HG02885 (cell line): ENCODE data around the gene SLA2.
"Not testable (repeated sequence)": the region's sequence is repeated elsewhere in the genome, so short reads cannot be mapped to it uniquely, and the experiment has no call there.

Experiments used
- ATAC-seq: cut with Tn5 transposase; IDR thresholded peaks from one replicate; pipeline ENCODE4 v1.9.1; 2021; ENCODE audit warnings: mild to moderate bottlenecking; ENCODE audit not compliant: unreplicated experiment, poor library complexity

SLA2 gene

GRCh38 chr20:36646678-36647077 is 682 bp upstream of the SLA2 start:
- no peak for ATAC-seq

DNA sequence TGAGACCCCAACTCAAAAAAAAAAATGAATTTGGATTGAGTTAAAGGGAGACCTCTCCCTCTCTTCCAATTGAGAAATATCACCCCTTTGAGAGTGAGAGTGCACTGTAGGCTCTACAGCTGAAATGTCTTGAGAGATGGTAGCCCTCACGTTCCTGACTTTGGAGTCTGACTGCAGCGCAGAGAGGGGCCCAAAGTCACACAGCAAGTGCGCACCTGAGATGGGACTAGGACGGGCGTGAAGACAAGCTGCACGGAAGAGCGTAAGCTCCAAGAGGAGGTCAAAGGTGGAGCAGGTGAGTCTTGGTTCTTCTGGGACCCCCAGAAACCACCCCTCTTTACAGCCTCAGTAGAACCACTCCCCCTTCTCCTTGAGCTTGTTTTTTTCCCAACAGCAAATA is 643 bp downstream of the SLA2 start:
- no peak for ATAC-seq

DNA sequence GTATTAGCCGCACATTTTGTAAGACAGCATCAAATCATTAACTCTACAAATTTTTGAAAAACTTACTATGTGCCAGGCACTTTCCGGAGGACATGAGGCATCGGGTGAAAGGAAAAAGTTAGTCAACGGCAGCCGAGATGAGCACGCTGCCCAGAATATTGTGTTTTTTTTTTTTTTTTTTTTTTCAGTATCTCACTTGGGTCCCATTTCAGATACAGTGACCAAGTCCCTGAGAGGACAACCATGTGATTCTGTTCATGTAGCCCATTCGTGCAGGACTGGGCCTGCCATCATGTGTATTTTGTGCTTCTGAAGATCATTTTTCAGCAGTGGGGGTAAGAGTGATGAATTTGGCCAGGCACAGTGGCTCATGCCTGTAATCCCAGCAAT is 1.3 kb downstream of the SLA2 start:
- ATAC-seq, result no peak

DNA sequence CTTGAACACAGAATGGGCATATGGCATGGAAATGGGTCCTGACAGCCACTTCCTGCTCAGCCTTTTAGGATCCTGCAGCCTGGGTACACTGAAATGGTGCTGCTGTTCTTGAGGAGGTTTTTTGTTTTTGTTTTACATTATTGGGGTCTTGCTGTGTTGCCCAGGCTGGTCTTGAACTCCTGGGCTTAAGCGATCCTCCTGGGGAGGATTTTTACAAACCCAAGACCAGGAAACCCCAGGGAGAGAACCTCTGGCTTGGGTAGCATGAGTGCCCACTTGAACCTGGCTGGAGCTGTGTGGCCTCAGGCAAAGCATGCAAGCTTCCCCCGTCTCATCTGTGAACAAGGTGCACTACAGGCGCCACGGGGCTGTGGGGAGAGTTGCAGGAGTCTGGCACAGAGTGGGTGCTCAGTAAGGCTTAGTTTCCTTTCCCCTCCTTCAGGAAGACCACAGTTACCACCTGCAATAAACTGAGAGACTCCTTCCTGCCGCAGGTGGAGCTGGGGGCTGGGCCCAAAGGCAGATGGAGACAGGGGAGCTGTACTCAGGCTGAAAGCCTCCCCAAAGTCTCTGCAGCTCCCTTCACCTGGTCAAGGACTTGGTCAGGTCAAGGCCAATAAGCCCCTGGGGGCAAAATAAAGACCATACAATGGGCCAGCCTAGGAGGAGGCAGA is 1.8 kb downstream of the SLA2 start:
- no peak for ATAC-seq

GRCh38 chr20:36642136-36642535 is 3.9 kb downstream of the SLA2 start:
- ATAC-seq, result no peak

DNA sequence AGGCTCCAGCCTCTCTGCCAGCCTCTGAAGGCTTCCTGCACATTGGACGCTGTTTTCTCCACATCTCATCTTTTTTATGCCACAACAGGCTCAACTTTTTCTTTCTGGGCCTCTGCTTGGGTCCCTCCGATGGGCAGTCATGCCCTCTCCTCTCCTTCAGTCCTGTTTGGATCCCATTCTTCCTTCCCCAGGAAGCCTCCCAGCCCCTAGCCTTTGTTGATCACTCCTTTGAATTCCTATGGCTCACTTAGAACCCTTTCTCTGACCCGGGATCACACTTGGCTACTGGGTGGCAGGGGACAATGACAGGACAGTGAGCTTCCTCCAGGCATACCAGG is 4.5 kb downstream of the SLA2 start:
- no peak for ATAC-seq

DNA sequence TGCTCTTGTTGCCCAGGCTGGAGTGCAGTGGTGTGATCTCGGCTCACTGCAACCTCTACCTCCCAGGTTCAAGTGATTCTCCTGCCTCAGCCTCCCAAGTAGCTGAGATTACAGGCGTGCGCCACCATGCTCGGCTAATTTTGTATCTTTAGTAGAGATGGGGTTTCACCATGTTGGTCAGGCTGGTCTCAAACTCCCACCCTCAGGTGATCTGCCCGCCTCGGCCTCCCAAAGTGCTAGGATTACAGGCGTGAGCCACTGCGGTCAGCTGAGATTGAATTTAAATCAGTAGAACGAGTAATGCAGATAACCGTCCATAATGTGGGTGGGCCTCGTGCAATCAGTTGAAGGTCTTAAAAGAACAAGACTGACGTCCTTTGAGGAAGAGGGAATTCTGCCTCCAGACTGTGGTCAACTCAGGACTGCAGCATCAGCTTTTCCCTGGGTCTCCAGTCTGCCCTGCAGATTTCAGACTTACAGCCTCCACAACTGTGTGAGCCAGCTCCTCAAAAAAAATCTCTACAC is 7.1 kb downstream of the SLA2 start:
- not testable (repeated sequence) for ATAC-seq

DNA sequence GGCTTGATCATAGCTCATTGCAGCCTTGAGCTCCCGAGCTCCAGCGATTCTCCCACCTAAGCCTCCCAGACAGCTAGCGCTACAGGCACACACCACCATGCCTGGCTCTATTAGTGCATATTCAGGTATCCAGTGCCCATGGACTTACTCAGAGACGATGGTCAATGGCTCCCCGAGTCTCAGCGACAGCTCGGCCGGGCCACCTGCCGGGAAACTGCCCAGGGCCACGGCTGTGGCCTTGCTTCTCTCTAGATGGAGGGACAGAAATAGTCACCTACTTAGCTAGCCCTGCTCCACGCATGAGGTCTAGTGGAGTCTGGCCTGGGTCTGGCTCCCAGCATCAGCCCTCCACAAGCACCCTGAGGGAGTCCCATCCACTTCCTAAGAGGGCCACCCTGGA is 11.7 kb downstream of the SLA2 start:
- no peak for ATAC-seq

DNA sequence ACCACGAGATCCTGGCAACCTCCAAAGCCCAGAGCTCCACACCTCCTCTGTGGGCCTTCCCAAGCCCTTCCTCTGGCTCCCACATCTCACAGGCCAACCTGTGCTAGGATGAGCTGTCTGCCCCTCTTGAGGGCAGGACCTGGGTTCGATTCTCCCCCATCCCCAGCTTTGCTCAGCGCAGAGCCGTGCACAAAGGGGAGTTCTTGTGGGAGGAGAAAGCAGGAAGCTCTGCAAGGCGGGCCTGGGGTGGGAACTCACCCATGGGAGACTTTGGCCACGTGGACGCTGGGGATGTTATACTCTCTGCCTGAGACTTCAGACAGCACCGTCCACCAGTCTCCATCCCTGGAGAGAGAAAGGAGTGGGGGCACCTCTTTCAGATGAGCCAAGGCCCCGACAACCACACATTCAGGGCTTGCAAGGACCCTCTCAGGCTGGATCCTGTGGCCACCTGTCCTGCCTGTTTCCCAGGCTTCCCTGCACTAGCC is 12.7 kb downstream of the SLA2 start:
- ATAC-seq, result no peak

DNA sequence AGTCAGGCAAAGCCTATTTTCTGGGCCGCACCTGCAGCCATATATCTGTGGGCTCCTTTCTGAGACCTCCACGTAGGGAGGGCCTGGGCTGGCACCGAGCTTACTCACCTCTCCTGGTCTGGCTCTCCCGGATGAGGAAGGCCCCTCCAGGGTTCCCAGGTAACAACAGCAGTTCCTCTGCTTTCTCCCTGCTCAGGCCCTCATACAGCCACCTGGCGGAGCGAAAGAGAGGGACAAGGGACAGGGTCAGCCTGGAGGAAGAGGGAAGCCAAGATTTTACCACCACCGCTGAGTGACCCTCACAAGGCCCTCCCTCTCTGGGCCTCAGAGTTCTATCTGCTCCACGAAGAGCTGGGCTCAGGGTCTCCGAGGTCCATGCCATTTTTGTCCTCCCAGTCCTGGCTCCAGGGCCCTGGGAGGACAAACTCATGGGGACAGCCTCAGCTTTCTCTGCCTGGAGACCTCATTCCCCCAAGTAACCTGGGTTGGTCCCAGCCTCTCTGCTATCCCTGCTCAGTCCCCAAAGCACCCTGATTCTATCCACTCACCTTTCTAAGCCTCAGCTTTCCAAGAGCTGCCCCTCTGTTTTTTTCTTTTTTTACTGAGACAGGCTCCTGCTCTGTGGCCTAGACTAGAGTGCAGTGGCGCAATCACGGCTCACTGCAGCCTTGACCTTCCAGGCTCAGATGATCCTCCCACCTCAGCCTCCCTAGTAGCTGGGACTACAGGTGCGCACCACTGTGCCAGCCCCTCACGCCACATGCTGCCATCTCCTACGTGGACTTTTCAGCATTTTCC is 13.3 kb downstream of the SLA2 start:
- no peak for ATAC-seq

DNA sequence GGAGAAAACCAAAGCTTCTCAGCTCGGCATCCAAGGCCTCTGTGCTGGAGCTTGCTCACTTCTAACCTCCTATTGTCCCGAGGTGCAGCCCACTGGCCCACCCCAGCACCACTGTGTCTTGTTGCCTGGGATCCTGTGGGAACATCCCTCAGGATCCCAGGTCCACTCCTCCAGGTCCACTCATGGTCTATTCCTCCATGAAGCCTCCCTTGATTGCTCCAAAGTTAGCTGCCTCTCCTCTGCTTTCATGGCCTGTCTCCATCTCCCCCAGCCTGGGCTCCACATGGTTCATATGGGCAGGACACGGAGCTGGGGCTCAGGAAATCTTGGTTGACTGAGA is 13.9 kb downstream of the SLA2 start:
- no peak for ATAC-seq

DNA sequence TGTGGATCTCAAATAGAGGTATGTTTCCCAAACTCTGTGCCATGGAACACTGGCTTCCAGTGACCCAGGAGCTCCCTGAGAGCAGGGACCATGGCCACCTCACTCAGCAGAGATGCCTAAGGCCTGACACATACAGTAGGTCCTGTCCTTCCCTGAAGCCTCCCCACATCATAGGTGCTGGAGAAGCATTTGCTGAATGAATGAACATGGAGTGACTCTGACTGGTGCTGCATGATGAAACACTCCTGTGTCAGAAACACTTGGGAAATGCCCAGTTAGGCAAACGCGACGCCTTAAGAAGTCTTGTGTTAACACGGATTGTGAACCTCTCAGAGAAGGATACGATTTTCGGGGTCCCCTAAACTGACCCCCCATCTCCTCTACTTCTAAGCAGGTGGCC is 14.3 kb downstream of the SLA2 start:
- ATAC-seq, result no peak

- ATAC-seq, result peak; percentile 49
Measured at GRCh38 chr20:36629719-36630681, 16.0 kb downstream of the SLA2 start.

GRCh38 chr20:36628076-36628475 is 17.9 kb downstream of the SLA2 start:
- no peak for ATAC-seq

GRCh38 chr20:36624944-36625324 is 21.1 kb downstream of the SLA2 start:
- ATAC-seq, result no peak

GRCh38 chr20:36624068-36624943 is 21.7 kb downstream of the SLA2 start:
- ATAC-seq, result no peak

DNA sequence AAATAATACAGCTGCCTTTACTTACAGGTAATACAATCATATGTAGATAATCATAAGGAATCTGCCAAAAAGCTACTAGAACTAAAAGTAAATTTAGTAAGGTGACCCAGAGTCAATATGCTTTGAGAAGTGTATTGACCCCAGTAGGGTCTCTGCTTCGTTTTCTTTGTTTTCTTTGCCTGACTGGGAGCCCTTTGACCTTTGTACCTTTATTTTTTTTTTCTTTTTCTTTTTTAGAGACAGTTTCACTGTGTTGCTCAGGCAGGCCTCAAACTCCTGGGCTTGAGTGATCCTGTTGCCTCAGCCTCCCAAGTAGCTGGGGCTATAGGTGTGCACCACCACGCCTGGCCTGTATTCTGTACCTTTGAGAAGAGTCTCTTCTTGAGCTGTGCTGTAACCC is 22.6 kb downstream of the SLA2 start:
- ATAC-seq, result no peak

GRCh38 chr20:36620917-36621316 is 25.1 kb downstream of the SLA2 start:
- no peak for ATAC-seq

DNA sequence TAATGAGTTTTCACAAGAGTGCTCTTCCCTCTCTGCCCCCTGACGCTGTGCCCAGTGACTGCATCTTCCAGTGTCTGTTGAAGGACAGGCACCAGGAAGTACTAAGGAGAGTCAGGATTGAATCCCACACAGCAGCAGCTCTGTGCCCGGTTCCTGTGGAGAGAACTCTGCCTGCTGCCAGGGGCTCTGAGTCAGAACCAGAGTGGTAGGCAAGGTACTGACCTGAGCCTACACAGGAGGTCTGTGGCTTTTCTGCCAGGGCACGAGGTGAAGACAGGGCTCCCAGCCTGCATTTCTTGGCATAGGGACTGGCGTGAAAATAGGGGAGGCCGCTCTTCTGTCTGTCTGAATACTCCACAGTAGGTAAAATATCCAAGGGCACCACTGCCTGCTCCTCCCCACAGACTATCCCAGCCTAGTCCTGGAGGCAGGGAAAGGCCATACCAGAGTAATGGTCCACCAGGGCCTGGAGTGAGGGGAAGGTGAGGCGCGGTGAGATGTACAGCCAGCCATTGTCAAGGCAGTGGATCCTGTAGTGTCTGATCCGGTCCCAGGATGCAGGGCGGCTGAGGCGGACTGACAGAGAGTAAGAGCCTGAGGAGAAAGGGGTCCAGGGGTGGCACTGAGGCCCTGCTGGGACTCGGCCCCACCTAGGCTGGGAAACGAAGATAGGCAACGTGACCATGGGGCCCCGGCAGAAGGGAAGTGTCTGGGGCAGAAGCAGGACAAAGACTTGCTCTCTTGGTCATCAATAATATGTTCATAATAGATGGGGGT is 31.0 kb downstream of the SLA2 start:
- ATAC-seq, result no peak
